HepG2 (cell line): ENCODE results near the gene ASPRV1. TPM values are rescaled to one million over a fixed set of nuclear protein-coding genes. Genes with fewer than 3 reads are reported as not detected.

Source experiments
- ATAC-seq: fragments of 200-7000 bp; cut with Tn5 transposase; 3 replicates; pipeline ENCODE4 v1.9.1; 2020; ENCODE audit warnings: mild to moderate bottlenecking, moderate library complexity
- BruUV-seq: library from RNA; stranded (reverse); fragments of 400-500 nt; replicated peaks from 2 replicates; lab custom pipeline; 2021; lab: Mats Ljungman, UMichigan
- CTCF ChIA-PET: fragments of 300-600 bp; formaldehyde crosslinking; extraction: SDS; loops from one replicate; lab custom pipeline; 2021; ENCODE audit warnings: low total read pairs, inconsistent platforms, low intra/inter-chr PET ratio; lab: Yijun Ruan, JAX
- POLR2A ChIA-PET: fragments of 350-600 bp; sonication (Branson Sonifier 250); formaldehyde crosslinking; loops from one replicate; lab custom pipeline; 2020; ENCODE audit warnings: antibody characterized with exemption, inconsistent platforms; lab: Yijun Ruan, JAX
- DNase-seq: peaks from one replicate; pipeline ENCODE4 v3.0.0-alpha.2; 2015; ENCODE audit warnings: low spot score
- FAIRE-seq: peaks from 3 replicates; lab custom pipeline; 2011; peaks lifted over from hg19 to GRCh38; lab: Jason Lieb, UNC
- H2AFZ ChIP-seq: one replicate; pipeline ENCODE4 v1.6.1; 2011; ENCODE audit warnings: low read length, inconsistent platforms
- H3K27ac ChIP-seq: fragments of 300-600 bp; 3 replicates; pipeline ENCODE4 v1.8.0; 2011; ENCODE audit warnings: mixed run types, mild to moderate bottlenecking, mixed read lengths, low read length, inconsistent platforms; ENCODE audit not compliant: insufficient read depth; ENCODE audit errors: extremely low read length
- H3K27me3 ChIP-seq, 2 experiments: fragments of 200-600 bp in 1 of 2; 2 replicates in 1 of 2; 3 replicates in 1 of 2; pipeline versions ENCODE4 v1.6.0 to v1.8.0; 2011; ENCODE audit warnings: low read length in 2 of 2, mild to moderate bottlenecking in 2 of 2, moderate library complexity in 2 of 2, inconsistent platforms in 1 of 2; ENCODE audit not compliant: insufficient read depth in 2 of 2, control insufficient read depth in 1 of 2
- H3K36me3 ChIP-seq, 2 experiments: fragments of 200-600 bp in 1 of 2; replicated peaks in 1 of 2; 2 replicates in 1 of 2; 3 replicates in 1 of 2; pipeline versions ENCODE4 v1.5.1 to v1.8.0; 2011; ENCODE audit warnings: low read length in 2 of 2, inconsistent platforms in 1 of 2; ENCODE audit not compliant: insufficient read depth in 2 of 2, control insufficient read depth in 1 of 2
- H3K4me1 ChIP-seq: 2 replicates; pipeline ENCODE4 v1.5.1; 2012; ENCODE audit warnings: low read length, inconsistent platforms; ENCODE audit not compliant: insufficient read depth
- H3K4me2 ChIP-seq: 2 replicates; pipeline ENCODE4 v1.6.0; 2011; ENCODE audit warnings: low read depth, low read length, inconsistent platforms
- H3K4me3 ChIP-seq, 3 experiments: fragments of 200-600 bp in 1 of 3; sonication (generic), shearing (Covaris generic) in 1 of 3; replicated peaks in 1 of 3; 2 replicates each; pipeline ENCODE4 v1.5.1; 2011 to 2016; ENCODE audit warnings: low read length in 3 of 3, inconsistent platforms in 2 of 3, low read depth in 2 of 3, mild to moderate bottlenecking in 2 of 3, control low read depth in 1 of 3, mixed read lengths in 1 of 3; ENCODE audit not compliant: insufficient read depth in 1 of 3
- H3K79me2 ChIP-seq: one replicate; pipeline ENCODE4 v1.6.1; 2011; ENCODE audit warnings: low read length, inconsistent platforms; ENCODE audit not compliant: insufficient read depth
- H3K9ac ChIP-seq: 2 replicates; pipeline ENCODE4 v1.6.0; 2011; ENCODE audit warnings: mild to moderate bottlenecking, low read depth, low read length, inconsistent platforms; ENCODE audit not compliant: insufficient read depth
- H3K9me3 ChIP-seq: 2 replicates; pipeline ENCODE4 v1.5.1; 2012; ENCODE audit warnings: mild to moderate bottlenecking, low read length
- H4K20me1 ChIP-seq: 2 replicates; pipeline ENCODE4 v1.6.0; 2011; ENCODE audit warnings: inconsistent platforms, mild to moderate bottlenecking, low read length, moderate library complexity; ENCODE audit not compliant: insufficient read depth
- FOXA1 ChIP-seq, 2 experiments: fragments of 450-650 bp in 1 of 2; sonication (generic) in 1 of 2; formaldehyde crosslinking in 1 of 2; IDR thresholded peaks; 2 replicates each; pipeline versions ENCODE4 v1.4.0 to v1.6.1; 2016 to 2020; ENCODE audit warnings: missing genetic modification reagents in 1 of 2
- PAX8 ChIP-seq: sonication (generic); formaldehyde crosslinking; IDR thresholded peaks from 2 replicates; pipeline ENCODE4 v1.8.0; 2022; ENCODE audit warnings: mild to moderate bottlenecking, missing genetic modification reagents, borderline replicate concordance
- ZFP62 ChIP-seq: sonication (generic); formaldehyde crosslinking; IDR thresholded peaks from 2 replicates; pipeline ENCODE4 v1.4.0; 2020; ENCODE audit warnings: missing genetic modification reagents
- ZFY ChIP-seq: sonication (generic); formaldehyde crosslinking; IDR thresholded peaks from 2 replicates; pipeline ENCODE4 v1.4.0; 2020; ENCODE audit warnings: missing genetic modification reagents
- WGBS: methylation state at CpG from one replicate; pipeline ENCODE4 v1.1.6; 2017; ENCODE audit warnings: low lambda C conversion rate; 5-methylcytosine and 5-hydroxymethylcytosine counted together
- in situ Hi-C: cut with HindIII; loops from 2 replicates; pipeline ENCODE4 v1.10.0; 2017; ENCODE audit warnings: low pct_unique_long_range_greater_than_20kb; ENCODE audit not compliant: extremely low pct_ligation_motif_present
- intact Hi-C: fragments of 100-400 bp; cut with micrococcal nuclease; formaldehyde crosslinking; loops from one replicate; pipeline ENCODE4 v1.10.0; 2022; ENCODE audit not compliant: unreplicated experiment
- polyA plus RNA-seq, 8 experiments: library from polyadenylated mRNA; depleted of rRNA in 3 of 8; stranded (reverse) in 7 of 8; unstranded in 1 of 8; fragments of >200 nt; fragmentation: Illumina TruSeq in 4 of 8; extraction: Trizol in 4 of 8; gene quantifications; 2 replicates each; pipeline versions ENCODE4 v1.2.1 to v1.2.3, GENCODE V29; 2011 to 2016; ENCODE audit warnings: low read depth in 4 of 8, missing spikeins in 1 of 8, mixed read lengths in 1 of 8; ENCODE audit not compliant: insufficient read depth in 1 of 8
- total RNA-seq, 5 experiments: library from RNA; depleted of rRNA; stranded (reverse); fragments of >200 nt; fragmentation: Illumina TruSeq; extraction: Trizol; gene quantifications; 2 replicates each; pipeline ENCODE4 v1.2.3, GENCODE V29; 2016; ENCODE audit warnings: low read depth in 1 of 5
- TF ChIP-seq, protein P1 (sequence below): sonication (generic); formaldehyde crosslinking; IDR thresholded peaks from 2 replicates; pipeline ENCODE4 v1.5.0; 2020; ENCODE audit warnings: mild to moderate bottlenecking, missing genetic modification reagents, moderate library complexity
- TF ChIP-seq, protein P2 (sequence below): sonication (generic); formaldehyde crosslinking; IDR thresholded peaks from 2 replicates; pipeline ENCODE4 v1.4.0; 2020; ENCODE audit warnings: missing genetic modification reagents

Gene ASPRV1
- total and polyA plus RNA-seq, 2 of the 13 experiments (the other 11 are each of a cell fraction or from before 2014, with no cell fraction given), result 0.40 to 0.48 TPM

DNA sequence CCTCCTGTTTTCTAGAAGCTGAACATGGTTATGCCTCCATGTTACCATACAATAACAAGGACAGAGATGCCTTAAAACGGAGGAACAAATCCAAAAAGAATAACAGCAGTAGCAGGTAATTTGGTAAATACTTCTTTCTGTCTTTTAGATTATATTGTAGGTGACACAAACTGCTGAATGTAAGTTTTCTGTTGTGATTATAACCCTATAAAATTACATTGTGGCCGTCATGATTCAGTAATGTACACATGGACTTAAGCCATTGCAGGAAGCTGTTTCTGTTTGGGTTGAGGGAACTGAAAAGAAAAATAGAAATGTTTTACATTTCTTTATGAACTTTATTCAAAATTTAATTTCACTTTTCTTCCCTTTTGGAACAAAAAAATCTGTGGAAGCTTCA is 45.3 kb downstream of the ASPRV1 start:
- Histone ChIP-seq H3K9me3 (no peaks in the 10 kb centered on the region), H3K36me3 (peaks cover 0 to 32% of the 10 kb centered on the region in 2 experiments; a peak in 3 of 5 replicates), H3K79me2 (peaks cover 18% of the 10 kb centered on the region), H3K27me3 (no peaks in the 10 kb centered on the region), H4K20me1 (no peaks in the 10 kb centered on the region), H2AFZ (no peak overlapping the region), H3K9ac (peak overlapping the region; percentile 91), H3K27ac (no peak overlapping the region), H3K4me3 (peak overlapping the region; percentile 86 to 93 (median 93); a peak in 5 of 6 replicates), H3K4me1 (peaks cover 37% of the 10 kb centered on the region), H3K4me2 (peak overlapping the region; percentile 81)
- in situ Hi-C loops, result loop anchor here (5.0 kb wide), 1 partner anchor 151 kb away; no protein-coding TSS in a partner anchor
- CTCF ChIA-PET, result no interaction called here
- POLR2A ChIA-PET, result interaction anchor here (0.6 to 6.5 kb wide), 11 partner anchors 9 to 377 kb away, joined by 3 to 282 read pairs (median 60); partner anchors contain the start of genes PCBP1, SNRNP27 and SNRPG
- 39% methylated on average over 2 of the region's 2 CpGs for WGBS
- BruUV-seq, result TSS peak; percentile 52
- DNase-seq (no peak), ATAC-seq (no peak), FAIRE-seq (no peak)
- intact Hi-C loops, result loop anchor here (5.0 kb wide), 2 partner anchors 51 to 276 kb away; partner anchors contain the start of gene C2orf42
- TF ChIP-seq, protein P1, sequence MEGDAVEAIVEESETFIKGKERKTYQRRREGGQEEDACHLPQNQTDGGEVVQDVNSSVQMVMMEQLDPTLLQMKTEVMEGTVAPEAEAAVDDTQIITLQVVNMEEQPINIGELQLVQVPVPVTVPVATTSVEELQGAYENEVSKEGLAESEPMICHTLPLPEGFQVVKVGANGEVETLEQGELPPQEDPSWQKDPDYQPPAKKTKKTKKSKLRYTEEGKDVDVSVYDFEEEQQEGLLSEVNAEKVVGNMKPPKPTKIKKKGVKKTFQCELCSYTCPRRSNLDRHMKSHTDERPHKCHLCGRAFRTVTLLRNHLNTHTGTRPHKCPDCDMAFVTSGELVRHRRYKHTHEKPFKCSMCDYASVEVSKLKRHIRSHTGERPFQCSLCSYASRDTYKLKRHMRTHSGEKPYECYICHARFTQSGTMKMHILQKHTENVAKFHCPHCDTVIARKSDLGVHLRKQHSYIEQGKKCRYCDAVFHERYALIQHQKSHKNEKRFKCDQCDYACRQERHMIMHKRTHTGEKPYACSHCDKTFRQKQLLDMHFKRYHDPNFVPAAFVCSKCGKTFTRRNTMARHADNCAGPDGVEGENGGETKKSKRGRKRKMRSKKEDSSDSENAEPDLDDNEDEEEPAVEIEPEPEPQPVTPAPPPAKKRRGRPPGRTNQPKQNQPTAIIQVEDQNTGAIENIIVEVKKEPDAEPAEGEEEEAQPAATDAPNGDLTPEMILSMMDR, result 0 out of 2 replicates have a peak, but pooled peaks have one; percentile 1
- TF ChIP-seq PAX8 (CRISPR knock-in tag), result no peak
- TF ChIP-seq, protein P2, sequence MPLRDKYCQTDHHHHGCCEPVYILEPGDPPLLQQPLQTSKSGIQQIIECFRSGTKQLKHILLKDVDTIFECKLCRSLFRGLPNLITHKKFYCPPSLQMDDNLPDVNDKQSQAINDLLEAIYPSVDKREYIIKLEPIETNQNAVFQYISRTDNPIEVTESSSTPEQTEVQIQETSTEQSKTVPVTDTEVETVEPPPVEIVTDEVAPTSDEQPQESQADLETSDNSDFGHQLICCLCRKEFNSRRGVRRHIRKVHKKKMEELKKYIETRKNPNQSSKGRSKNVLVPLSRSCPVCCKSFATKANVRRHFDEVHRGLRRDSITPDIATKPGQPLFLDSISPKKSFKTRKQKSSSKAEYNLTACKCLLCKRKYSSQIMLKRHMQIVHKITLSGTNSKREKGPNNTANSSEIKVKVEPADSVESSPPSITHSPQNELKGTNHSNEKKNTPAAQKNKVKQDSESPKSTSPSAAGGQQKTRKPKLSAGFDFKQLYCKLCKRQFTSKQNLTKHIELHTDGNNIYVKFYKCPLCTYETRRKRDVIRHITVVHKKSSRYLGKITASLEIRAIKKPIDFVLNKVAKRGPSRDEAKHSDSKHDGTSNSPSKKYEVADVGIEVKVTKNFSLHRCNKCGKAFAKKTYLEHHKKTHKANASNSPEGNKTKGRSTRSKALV, result 0 out of 2 replicates have a peak, but pooled peaks have one; percentile 6
- TF ChIP-seq FOXA1 (IDR thresholded peaks at IDR 0.05), result no peak
- TF ChIP-seq FOXA1 (CRISPR knock-in tag; IDR thresholded peaks at IDR 0.05), result peak; percentile 26; the same call in 1 of the 2 replicates
- TF ChIP-seq ZFY (CRISPR knock-in tag), result no peak
- no peak for TF ChIP-seq ZFP62
